ENCODE data around the gene IRAK4.

IRAK4 gene

GRCh38 chr12:43824207-43824775, 65.5 kb downstream of the IRAK4 start:
- intact Hi-C loops (cut with DNase I): no loop called here
- no peak for DNase-seq

DNA sequence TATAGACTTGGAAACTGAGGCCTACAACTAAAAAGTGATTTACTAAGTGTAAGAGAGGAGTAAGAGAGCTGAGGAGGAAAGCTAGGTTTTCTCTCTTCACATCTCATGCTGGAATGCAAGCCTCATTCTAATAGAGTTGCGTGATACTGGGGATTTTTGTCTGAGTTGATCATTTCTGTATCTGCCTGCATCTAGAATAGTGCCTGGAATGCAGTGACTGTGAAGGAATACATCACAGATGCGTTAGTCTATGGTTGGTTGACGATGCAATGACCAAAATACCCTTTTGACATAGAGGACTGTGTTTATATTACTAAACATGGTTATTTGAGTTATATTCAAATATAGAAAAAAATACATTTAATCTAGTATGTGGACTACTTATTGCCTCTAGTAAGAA, 67.9 kb downstream of the IRAK4 start:
- no peak for DNase-seq
- intact Hi-C loops (cut with DNase I): no loop called here

DNA sequence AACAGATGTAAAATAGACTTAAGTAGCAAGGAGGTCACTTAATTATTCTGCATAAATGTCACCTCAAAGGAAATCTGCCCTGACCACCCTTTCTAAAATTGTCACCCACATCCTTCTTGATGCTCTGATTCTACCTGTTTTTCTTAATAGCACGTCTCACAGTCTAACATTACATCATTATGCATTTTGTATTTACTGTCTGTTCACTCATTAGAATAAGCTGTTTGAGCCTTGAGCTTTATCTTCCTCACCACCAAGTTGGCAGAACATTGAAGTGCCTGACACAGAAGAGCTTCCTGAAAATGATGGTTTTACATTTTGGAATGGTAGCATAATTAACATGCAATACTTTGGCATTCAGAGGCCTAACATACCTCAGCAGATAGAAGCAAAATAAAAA, 68.3 kb downstream of the IRAK4 start:
- intact Hi-C loops (cut with DNase I): no loop called here
- no peak for DNase-seq

- intact Hi-C loops (cut with DNase I): no loop called here
- DNase-seq: no peak
These were observed 73.9 kb downstream of the IRAK4 start for GRCh38 chr12:43832463-43833168.

- intact Hi-C loops (cut with DNase I): no loop called here
- no peak for DNase-seq
These were observed 76.5 kb downstream of the IRAK4 start for GRCh38 chr12:43835264-43835655.

- intact Hi-C loops (cut with DNase I): no loop called here
These were observed 77.1 kb downstream of the IRAK4 start, which contains the start of gene TMEM117 for GRCh38 chr12:43835656-43836474. Gene TMEM117 (plus strand): TSS chr12:43836081.

GRCh38 chr12:43836475-43836989, 77.8 kb downstream of the IRAK4 start:
- intact Hi-C loops (cut with DNase I): no loop called here
- peak in 8 of 42 donors; percentile 3 to 46 (median 23) for DNase-seq

More at GRCh38 chr12:43835656-43836474, 77.1 kb downstream of the IRAK4 start, which contains the start of gene TMEM117:
- DNase-seq: peak; percentile 28 to 83 (median 67)
